ENCODE measurements around the gene PCDHGC3.

DNA sequence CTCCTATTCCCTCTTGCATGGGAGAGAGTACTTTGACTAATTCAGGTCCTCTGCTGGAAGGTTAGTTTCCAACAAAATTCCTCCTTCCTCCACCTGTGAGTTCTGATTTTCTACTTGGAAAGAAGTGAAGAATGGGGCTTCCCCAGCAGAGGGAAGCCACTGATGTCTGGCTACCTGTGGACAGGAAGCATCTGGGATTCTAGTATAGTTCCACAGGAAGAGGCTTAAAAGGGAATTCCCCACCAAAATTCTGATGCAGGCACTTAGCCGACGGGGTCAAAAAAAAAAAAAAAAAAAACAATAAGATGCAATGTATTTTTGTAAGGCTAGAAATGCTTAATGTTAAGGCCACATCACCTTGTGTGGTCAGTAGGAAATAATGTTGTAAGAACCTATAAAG lies 46.5 kb downstream of the PCDHGC3 start:
- no peak for TF ChIP-seq HDGF (IDR thresholded peaks at IDR 0.05; ENCODE audit: borderline replicate concordance)
- no peak for TF ChIP-seq ARNT (IDR thresholded peaks at IDR 0.05)
- TF ChIP-seq ELF4 (IDR thresholded peaks at IDR 0.05) = no peak
- no peak for TF ChIP-seq BHLHE40 (IDR thresholded peaks at IDR 0.05; ENCODE audit: borderline replicate concordance)
- no peak for TF ChIP-seq ZNF384 (IDR thresholded peaks at IDR 0.05)
- no peak for TF ChIP-seq FOXA1 (IDR thresholded peaks at IDR 0.05)
- no peak for TF ChIP-seq SP1 (IDR thresholded peaks at IDR 0.05)
- TF ChIP-seq L3MBTL2 (conservative IDR thresholded peaks at IDR 0.05) = no peak
- TF ChIP-seq LEF1 (IDR thresholded peaks at IDR 0.05; ENCODE audit: borderline replicate concordance) = no peak
- TF ChIP-seq FOXM1 (IDR thresholded peaks at IDR 0.05; ENCODE audit: borderline replicate concordance) = no peak
